H9 (cell line): Measurements from ENCODE around the gene FSTL4. TPM values are rescaled to one million over a fixed set of nuclear protein-coding genes. Genes with fewer than 3 reads are reported as not detected.

Experiments used
- DNase-seq: peaks from one replicate; pipeline ENCODE4 v3.0.0-alpha.2; 2017
- H2AFZ ChIP-seq: one replicate; pipeline ENCODE4 v1.6.1; 2013; ENCODE audit warnings: mild to moderate bottlenecking, low read length, control low read depth, moderate library complexity
- H2AK5ac ChIP-seq: 2 replicates; pipeline ENCODE4 v1.6.1; 2013; ENCODE audit warnings: low read length, control low read depth, mixed read lengths; ENCODE audit not compliant: insufficient read length
- H2BK120ac ChIP-seq: one replicate; pipeline ENCODE4 v1.6.1; 2013; ENCODE audit warnings: low read depth, mild to moderate bottlenecking, low read length, control low read depth, inconsistent platforms; ENCODE audit not compliant: poor library complexity, severe bottlenecking
- H2BK12ac ChIP-seq: 2 replicates; pipeline ENCODE4 v1.6.1; 2013; ENCODE audit warnings: low read length, control low read depth, mixed read lengths, low read depth; ENCODE audit not compliant: insufficient read length
- H2BK15ac ChIP-seq: 2 replicates; pipeline ENCODE4 v1.6.1; 2013; ENCODE audit warnings: low read depth, low read length, control low read depth
- H2BK20ac ChIP-seq: one replicate; pipeline ENCODE4 v1.6.1; 2013; ENCODE audit warnings: low read depth, mild to moderate bottlenecking, low read length, control low read depth, inconsistent platforms; ENCODE audit not compliant: poor library complexity, severe bottlenecking
- H2BK5ac ChIP-seq: 2 replicates; pipeline ENCODE4 v1.6.1; 2013; ENCODE audit warnings: low read length, control low read depth, mixed read lengths; ENCODE audit not compliant: insufficient read length
- H3K14ac ChIP-seq: 2 replicates; pipeline ENCODE4 v1.6.1; 2013; ENCODE audit warnings: low read length, control low read depth; ENCODE audit not compliant: insufficient read depth
- H3K18ac ChIP-seq: 2 replicates; pipeline ENCODE4 v1.6.1; 2013; ENCODE audit warnings: low read depth, mild to moderate bottlenecking, mixed read lengths, low read length, control low read depth; ENCODE audit not compliant: insufficient read length
- H3K23ac ChIP-seq: 2 replicates; pipeline ENCODE4 v1.6.1; 2013; ENCODE audit warnings: low read length, control low read depth, mixed read lengths, low read depth; ENCODE audit not compliant: insufficient read length
- H3K23me2 ChIP-seq: 2 replicates; pipeline ENCODE4 v1.6.1; 2013; ENCODE audit warnings: low read depth, mild to moderate bottlenecking, mixed read lengths, low read length, control low read depth; ENCODE audit not compliant: insufficient read length, poor library complexity, severe bottlenecking
- H3K27ac ChIP-seq: 2 replicates; pipeline ENCODE4 v1.5.1; 2013; ENCODE audit warnings: low read length, control low read depth, mixed read lengths, low read depth; ENCODE audit not compliant: insufficient read length
- H3K27me3 ChIP-seq: 2 replicates; pipeline ENCODE4 v1.6.1; 2013; ENCODE audit warnings: low read length, control low read depth, inconsistent platforms; ENCODE audit not compliant: insufficient read depth
- H3K4ac ChIP-seq: 2 replicates; pipeline ENCODE4 v1.6.1; 2013; ENCODE audit warnings: low read depth, mild to moderate bottlenecking, control low read depth, inconsistent platforms, low read length, moderate library complexity
- H3K4me1 ChIP-seq: 2 replicates; pipeline ENCODE4 v1.6.1; 2013; ENCODE audit warnings: low read length, control low read depth, inconsistent platforms; ENCODE audit not compliant: insufficient read depth
- H3K4me2 ChIP-seq: 2 replicates; pipeline ENCODE4 v1.6.1; 2013; ENCODE audit warnings: low read length, control low read depth, mixed read lengths; ENCODE audit not compliant: insufficient read length, insufficient read depth
- H3K56ac ChIP-seq: 2 replicates; pipeline ENCODE4 v1.6.1; 2013; ENCODE audit warnings: low read depth, mild to moderate bottlenecking, mixed read lengths, low read length, control low read depth; ENCODE audit not compliant: insufficient read length
- H3K79me1 ChIP-seq: 2 replicates; pipeline ENCODE4 v1.6.1; 2013; ENCODE audit warnings: low read depth, mild to moderate bottlenecking, moderate library complexity, low read length, control low read depth, inconsistent platforms; ENCODE audit not compliant: insufficient read depth, poor library complexity, severe bottlenecking
- H3K79me2 ChIP-seq: 2 replicates; pipeline ENCODE4 v1.6.1; 2013; ENCODE audit warnings: low read length, control low read depth, inconsistent platforms; ENCODE audit not compliant: insufficient read depth
- H3K9ac ChIP-seq: 2 replicates; pipeline ENCODE4 v1.6.1; 2013; ENCODE audit warnings: low read length, control low read depth, mixed read lengths; ENCODE audit not compliant: insufficient read length; ENCODE audit errors: extremely low read depth
- H3K9me3 ChIP-seq: one replicate; pipeline ENCODE4 v1.6.1; 2013; ENCODE audit warnings: low read depth, low read length, inconsistent platforms; ENCODE audit not compliant: control insufficient read depth
- H3T11ph ChIP-seq: one replicate; pipeline ENCODE4 v1.6.1; 2013; ENCODE audit warnings: mild to moderate bottlenecking, low read length, control low read depth, inconsistent platforms
- H4K20me1 ChIP-seq: one replicate; pipeline ENCODE4 v1.6.1; 2013; ENCODE audit not compliant: control insufficient read depth, insufficient read length, insufficient read depth
- H4K5ac ChIP-seq: 2 replicates; pipeline ENCODE4 v1.6.1; 2013; ENCODE audit warnings: low read depth, mild to moderate bottlenecking, mixed read lengths, low read length, control low read depth; ENCODE audit not compliant: insufficient read length
- H4K8ac ChIP-seq: replicated peaks from 2 replicates; pipeline ENCODE4 v1.6.1; 2013; ENCODE audit warnings: low read length, control low read depth, mixed read lengths, low read depth; ENCODE audit not compliant: insufficient read length
- H4K91ac ChIP-seq: 2 replicates; pipeline ENCODE4 v1.6.1; 2013; ENCODE audit warnings: low read depth, mild to moderate bottlenecking, moderate library complexity, mixed read lengths, low read length, control low read depth; ENCODE audit not compliant: insufficient read length
- H3K27ac Mint-ChIP-seq, 3 experiments: 2 replicates in 2 of 3; 3 replicates in 1 of 3; pipeline ENCODE4 v1.8.0; 2020 to 2021; ENCODE audit warnings: mixed read lengths in 3 of 3, mild to moderate bottlenecking in 1 of 3, moderate library complexity in 1 of 3
- H3K27me3 Mint-ChIP-seq: 2 replicates; pipeline ENCODE4 v1.8.0; 2021; ENCODE audit warnings: low read depth, mild to moderate bottlenecking, moderate library complexity, mixed read lengths
- H3K36me3 Mint-ChIP-seq, 3 experiments: 2 replicates in 2 of 3; 3 replicates in 1 of 3; pipeline ENCODE4 v1.8.0; 2020 to 2021; ENCODE audit warnings: low read depth in 3 of 3, mixed read lengths in 3 of 3; ENCODE audit not compliant: insufficient read depth in 1 of 3
- H3K4me1 Mint-ChIP-seq, 2 experiments: 2 replicates each; pipeline ENCODE4 v1.8.0; 2020; ENCODE audit warnings: mixed read lengths in 2 of 2
- H3K4me3 Mint-ChIP-seq, 2 experiments: 2 replicates in 1 of 2; 3 replicates in 1 of 2; pipeline ENCODE4 v1.8.0; 2020 to 2021; ENCODE audit warnings: mild to moderate bottlenecking in 2 of 2, mixed read lengths in 2 of 2, moderate library complexity in 1 of 2
- H3K9me3 Mint-ChIP-seq, 2 experiments: 2 replicates in 1 of 2; 3 replicates in 1 of 2; pipeline ENCODE4 v1.8.0; 2020; ENCODE audit warnings: mild to moderate bottlenecking in 2 of 2, mixed read lengths in 2 of 2, moderate library complexity in 1 of 2
- WGBS: extraction: QIAGEN DNeasy Blood & Tissue Kit; methylation state at CpG from one replicate; pipeline ENCODE4 v1.1.7; 2013; ENCODE audit warnings: missing lambda C conversion rate, low lambda C conversion rate, mixed read lengths; ENCODE audit not compliant: insufficient read length; ENCODE audit errors: extremely low coverage; 5-methylcytosine and 5-hydroxymethylcytosine counted together
- total RNA-seq: library from RNA; stranded (reverse); gene quantifications from 2 replicates; pipeline ENCODE4 v1.2.1, GENCODE V29; 2021
- TF ChIP-seq, protein P1 (sequence below): fragments of 200-600 bp; sonication (generic); conservative IDR thresholded peaks from 3 replicates; pipeline ENCODE4 v1.8.0; 2021; ENCODE audit warnings: antibody characterized with exemption, mild to moderate bottlenecking

The FSTL4 gene
- total RNA-seq, 1 experiment from 2014 or later, result 5.7 TPM

DNA sequence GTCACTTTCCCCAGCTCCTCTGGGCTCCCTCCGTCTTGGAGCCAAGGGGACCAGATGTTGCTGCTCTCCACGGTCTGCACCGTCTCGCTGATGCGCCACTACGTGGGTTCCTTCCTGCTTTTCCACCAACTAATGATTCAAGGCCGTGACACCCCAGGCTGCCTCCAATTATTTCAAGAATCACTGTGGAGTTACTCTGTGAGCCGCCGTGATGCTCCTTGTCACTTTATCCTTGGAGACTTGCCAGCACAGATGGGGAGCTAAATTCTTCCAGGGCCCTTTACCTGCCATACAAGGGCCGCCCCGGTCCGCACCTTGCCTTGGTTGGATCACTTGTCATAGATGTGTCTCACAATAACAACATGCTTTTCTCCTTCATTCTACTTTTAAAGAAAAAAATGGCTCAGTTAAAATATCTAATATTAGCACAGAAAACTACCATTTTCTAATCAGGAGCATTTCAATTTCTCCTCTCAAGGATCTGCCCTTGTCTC, 202.0 kb downstream of the FSTL4 start:
- Histone ChIP-seq H3K4me2 (no peak overlapping the region), H2AFZ (no peak overlapping the region), H4K20me1 (no peaks in the 10 kb centered on the region), H2BK120ac (no peak overlapping the region), H2BK15ac (no peak overlapping the region), H3K9ac (no peak overlapping the region), H2BK20ac (no peak overlapping the region), H3K4ac (no peak overlapping the region), H3K4me1 (no peaks in the 10 kb centered on the region), H2BK12ac (no peak overlapping the region), H3K27me3 (no peaks in the 10 kb centered on the region), H3T11ph (no peak overlapping the region), H4K5ac (no peak overlapping the region), H4K8ac (no peak overlapping the region), H2AK5ac (no peak overlapping the region), H3K9me3 (no peaks in the 10 kb centered on the region), H3K14ac (no peak overlapping the region), H3K79me2 (no peaks in the 10 kb centered on the region), H3K18ac (no peak overlapping the region), H4K91ac (no peak overlapping the region), H3K56ac (no peak overlapping the region), H3K23me2 (no peaks in the 10 kb centered on the region), H3K79me1 (no peaks in the 10 kb centered on the region), H3K27ac (no peak overlapping the region), H2BK5ac (no peak overlapping the region), H3K23ac (no peak overlapping the region)
- WGBS, result no CpG with 5 or more reads among the region's 12 CpGs
- Mint-ChIP-seq H3K27ac (no peak overlapping the region; a peak in 1 of 7 replicates), H3K36me3 (no peaks in the 10 kb centered on the region), H3K9me3 (no peaks in the 10 kb centered on the region), H3K27me3 (peaks cover 2% of the 10 kb centered on the region), H3K4me1 (peaks cover 2 to 9% of the 10 kb centered on the region in 2 experiments; a peak in 3 of 4 replicates), H3K4me3 (no peak overlapping the region)
- TF ChIP-seq, protein P1, sequence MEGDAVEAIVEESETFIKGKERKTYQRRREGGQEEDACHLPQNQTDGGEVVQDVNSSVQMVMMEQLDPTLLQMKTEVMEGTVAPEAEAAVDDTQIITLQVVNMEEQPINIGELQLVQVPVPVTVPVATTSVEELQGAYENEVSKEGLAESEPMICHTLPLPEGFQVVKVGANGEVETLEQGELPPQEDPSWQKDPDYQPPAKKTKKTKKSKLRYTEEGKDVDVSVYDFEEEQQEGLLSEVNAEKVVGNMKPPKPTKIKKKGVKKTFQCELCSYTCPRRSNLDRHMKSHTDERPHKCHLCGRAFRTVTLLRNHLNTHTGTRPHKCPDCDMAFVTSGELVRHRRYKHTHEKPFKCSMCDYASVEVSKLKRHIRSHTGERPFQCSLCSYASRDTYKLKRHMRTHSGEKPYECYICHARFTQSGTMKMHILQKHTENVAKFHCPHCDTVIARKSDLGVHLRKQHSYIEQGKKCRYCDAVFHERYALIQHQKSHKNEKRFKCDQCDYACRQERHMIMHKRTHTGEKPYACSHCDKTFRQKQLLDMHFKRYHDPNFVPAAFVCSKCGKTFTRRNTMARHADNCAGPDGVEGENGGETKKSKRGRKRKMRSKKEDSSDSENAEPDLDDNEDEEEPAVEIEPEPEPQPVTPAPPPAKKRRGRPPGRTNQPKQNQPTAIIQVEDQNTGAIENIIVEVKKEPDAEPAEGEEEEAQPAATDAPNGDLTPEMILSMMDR, result no peak
- no peak for DNase-seq
